A549 (cell line): Measurements from ENCODE around the gene GP1BA. TPM values are rescaled to one million over a fixed set of nuclear protein-coding genes. Genes with fewer than 3 reads are reported as not detected.

Source experiments
- ATAC-seq, 2 experiments: fragments of 200-7000 bp in 1 of 2; fragments of >200 bp in 1 of 2; cut with Nextera tagmentation in 1 of 2; cut with Tn5 transposase in 1 of 2; 3 replicates each; pipeline versions ENCODE4 v1.8.0 to v1.9.1; 2018 to 2020; ENCODE audit warnings: mild to moderate bottlenecking in 1 of 2, moderate library complexity in 1 of 2
- CTCF ChIA-PET: fragments of 300-600 bp; sonication (Branson Sonifier 250); formaldehyde crosslinking; extraction: SDS; loops from one replicate; lab custom pipeline; 2021; ENCODE audit warnings: antibody characterized with exemption, inconsistent platforms; lab: Yijun Ruan, JAX
- POLR2A ChIA-PET: fragments of 350-600 bp; formaldehyde crosslinking; extraction: SDS; loops from one replicate; lab custom pipeline; 2021; ENCODE audit warnings: antibody characterized with exemption, inconsistent platforms; lab: Yijun Ruan, JAX
- DNase-seq, 2 experiments: peaks; one replicate each; pipeline versions ENCODE4 v3.0.0 to v3.0.0-alpha.2; 2011 to 2016; ENCODE audit warnings: low read depth in 1 of 2, low spot score in 1 of 2
- FAIRE-seq: peaks from 2 replicates; lab custom pipeline; 2011; peaks lifted over from hg19 to GRCh38; lab: Jason Lieb, UNC
- H3K27ac ChIP-seq, 2 experiments: fragments of >200 bp; sonication (Bioruptor Twin); formaldehyde crosslinking; 3 replicates each; pipeline ENCODE4 v1.5.1; 2016 to 2017
- H3K4me1 ChIP-seq: fragments of >200 bp; sonication (Bioruptor Twin); formaldehyde crosslinking; 3 replicates; pipeline ENCODE4 v1.6.1; 2016
- H3K4me2 ChIP-seq: fragments of >200 bp; sonication (Bioruptor Twin); formaldehyde crosslinking; 3 replicates; pipeline ENCODE4 v1.6.1; 2016
- H3K4me3 ChIP-seq: fragments of >200 bp; sonication (Bioruptor Twin); formaldehyde crosslinking; 3 replicates; pipeline ENCODE4 v1.5.1; 2016
- H3K9me3 ChIP-seq: fragments of >200 bp; sonication (Bioruptor Twin); formaldehyde crosslinking; 3 replicates; pipeline ENCODE4 v1.6.1; 2016
- CBX8 ChIP-seq: fragments of 200-600 bp; sonication (generic); IDR thresholded peaks from 2 replicates; pipeline ENCODE4 v1.6.1; 2016
- EHF ChIP-seq: fragments of 250-450 bp; sonication (Bioruptor Pico); IDR thresholded peaks from 2 replicates; pipeline ENCODE4 v1.5.0; 2020; ENCODE audit warnings: mild to moderate bottlenecking
- EHMT2 ChIP-seq: fragments of 200-600 bp; sonication (generic); IDR thresholded peaks from 2 replicates; pipeline ENCODE4 v1.6.1; 2016; ENCODE audit warnings: antibody characterized with exemption, low read depth, mild to moderate bottlenecking, moderate library complexity
- ESRRA ChIP-seq: fragments of 150-350 bp; IDR thresholded peaks from 2 replicates; pipeline ENCODE4 v1.6.1; 2014; ENCODE audit warnings: mild to moderate bottlenecking, low read length, borderline replicate concordance
- HES2 ChIP-seq: fragments of >200 bp; sonication (Bioruptor Twin); formaldehyde crosslinking; IDR thresholded peaks from 2 replicates; pipeline ENCODE4 v1.6.1; 2016
- HOXB5 ChIP-seq: fragments of 250-450 bp; sonication (Bioruptor Pico); IDR thresholded peaks from 2 replicates; pipeline ENCODE4 v1.5.0; 2020; ENCODE audit warnings: mild to moderate bottlenecking, moderate library complexity
- JUNB ChIP-seq: fragments of >200 bp; sonication (Bioruptor Twin); formaldehyde crosslinking; IDR thresholded peaks from 2 replicates; pipeline ENCODE4 v1.6.1; 2016
- MAFK ChIP-seq: fragments of 450-650 bp; IDR thresholded peaks from 2 replicates; pipeline ENCODE4 v1.6.1; 2014; ENCODE audit not compliant: partially characterized antibody
- MYC ChIP-seq: IDR thresholded peaks from 2 replicates; pipeline ENCODE4 v1.6.1; 2012; ENCODE audit warnings: mild to moderate bottlenecking, inconsistent platforms, low read length, improper control_type of control experiment, borderline replicate concordance
- NPAS2 ChIP-seq: fragments of 250-450 bp; sonication (Bioruptor Pico); IDR thresholded peaks from 2 replicates; pipeline ENCODE4 v1.8.0; 2022; ENCODE audit warnings: mild to moderate bottlenecking, moderate library complexity, borderline replicate concordance
- POLR2A ChIP-seq: IDR thresholded peaks from 2 replicates; pipeline ENCODE4 v1.6.1; 2012; ENCODE audit warnings: mild to moderate bottlenecking, low read length
- RARB ChIP-seq: fragments of 250-450 bp; sonication (Bioruptor Pico); IDR thresholded peaks from 2 replicates; pipeline ENCODE4 v1.8.0; 2021; ENCODE audit warnings: mild to moderate bottlenecking, moderate library complexity
- USF2 ChIP-seq: fragments of 450-650 bp; IDR thresholded peaks from 2 replicates; pipeline ENCODE4 v1.6.1; 2014; ENCODE audit warnings: antibody characterized with exemption
- ZC3H11A ChIP-seq: fragments of 450-650 bp; IDR thresholded peaks from 2 replicates; pipeline ENCODE4 v1.6.1; 2014; ENCODE audit warnings: antibody characterized with exemption, mild to moderate bottlenecking
- ZFP36 ChIP-seq: fragments of 450-650 bp; IDR thresholded peaks from 2 replicates; pipeline ENCODE4 v1.6.1; 2014; ENCODE audit warnings: borderline replicate concordance; ENCODE audit not compliant: partially characterized antibody
- ZNF302 ChIP-seq: fragments of 250-450 bp; sonication (Bioruptor Pico); IDR thresholded peaks from 2 replicates; pipeline ENCODE4 v1.9.0; 2021; ENCODE audit warnings: inconsistent platforms, mild to moderate bottlenecking, moderate library complexity
- WGBS: methylation state at CpG from one replicate; pipeline ENCODE4 v1.1.6; 2017; ENCODE audit errors: missing lambda C conversion rate; 5-methylcytosine and 5-hydroxymethylcytosine counted together
- polyA plus RNA-seq, 4 experiments: library from polyadenylated mRNA; depleted of rRNA in 3 of 4; stranded (reverse); fragments of >200 nt; fragmentation: RNase III in 1 of 4; extraction: RNeasy Plus Mini Kit Qiagen cat#74134 plus additional on column Dnase treatment in 1 of 4; gene quantifications; 2 replicates in 3 of 4; 3 replicates in 1 of 4; pipeline ENCODE4 v1.2.3, GENCODE V29; 2011 to 2017
- TF ChIP-seq, protein P1 (sequence below): fragments of 150-350 bp; IDR thresholded peaks from 2 replicates; pipeline ENCODE4 v1.6.1; 2014; ENCODE audit warnings: low read depth, mild to moderate bottlenecking, low read length

Gene GP1BA
- polyA plus RNA-seq, 2 of the 4 experiments (the other 2 are of a cell fraction) = not detected

DNA sequence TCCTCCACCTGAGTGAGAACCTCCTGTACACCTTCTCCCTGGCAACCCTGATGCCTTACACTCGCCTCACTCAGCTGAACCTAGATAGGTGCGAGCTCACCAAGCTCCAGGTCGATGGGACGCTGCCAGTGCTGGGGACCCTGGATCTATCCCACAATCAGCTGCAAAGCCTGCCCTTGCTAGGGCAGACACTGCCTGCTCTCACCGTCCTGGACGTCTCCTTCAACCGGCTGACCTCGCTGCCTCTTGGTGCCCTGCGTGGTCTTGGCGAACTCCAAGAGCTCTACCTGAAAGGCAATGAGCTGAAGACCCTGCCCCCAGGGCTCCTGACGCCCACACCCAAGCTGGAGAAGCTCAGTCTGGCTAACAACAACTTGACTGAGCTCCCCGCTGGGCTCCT is 679 bp downstream of the GP1BA start:
- no peak overlapping the region for H3K4me3 ChIP-seq
- no peaks in the 10 kb centered on the region for H3K4me1 ChIP-seq
- ATAC-seq (peak in 1 of 2 experiments; percentile 7; a peak in 1 of 6 replicates), FAIRE-seq (no peak), DNase-seq (no peak)
- H3K9me3 ChIP-seq = no peaks in the 10 kb centered on the region
- H3K4me2 ChIP-seq = no peak overlapping the region
- POLR2A ChIA-PET = interaction anchor here (0.9 kb wide), 1 partner anchor 35 kb away, joined by 3 read pairs; the partner anchor contains the start of gene SPAG7
- TF ChIP-seq ZC3H11A = no peak
- TF ChIP-seq, all 56 proteins: peak for 0
- no peak overlapping the region for H3K27ac ChIP-seq
- WGBS = 95% methylated on average over 12 of the region's 12 CpGs
- CTCF ChIA-PET = interaction anchor here (0.8 to 2.0 kb wide), 4 partner anchors 9 to 129 kb away, joined by 3 to 7 read pairs (median 3); no protein-coding TSS in a partner anchor

DNA sequence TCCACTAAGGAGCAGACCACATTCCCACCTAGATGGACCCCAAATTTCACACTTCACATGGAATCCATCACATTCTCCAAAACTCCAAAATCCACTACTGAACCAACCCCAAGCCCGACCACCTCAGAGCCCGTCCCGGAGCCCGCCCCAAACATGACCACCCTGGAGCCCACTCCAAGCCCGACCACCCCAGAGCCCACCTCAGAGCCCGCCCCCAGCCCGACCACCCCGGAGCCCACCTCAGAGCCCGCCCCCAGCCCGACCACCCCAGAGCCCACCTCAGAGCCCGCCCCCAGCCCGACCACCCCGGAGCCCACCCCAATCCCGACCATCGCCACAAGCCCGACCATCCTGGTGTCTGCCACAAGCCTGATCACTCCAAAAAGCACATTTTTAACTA is 1.6 kb downstream of the GP1BA start:
- ChIA-PET CTCF (interaction anchor here (0.6 to 2.0 kb wide), 5 partner anchors 9 to 1002 kb away, joined by 3 to 7 read pairs (median 3); no protein-coding TSS in a partner anchor), POLR2A (no interaction called here)
- ATAC-seq = no peak
- Histone ChIP-seq H3K4me3 (no peak overlapping the region), H3K4me2 (no peak overlapping the region), H3K4me1 (peaks cover 6% of the 10 kb centered on the region), H3K9me3 (no peaks in the 10 kb centered on the region), H3K27ac (no peak overlapping the region)
- TF ChIP-seq EHF (CRISPR knock-in tag) (no peak), HES2 (no peak), HOXB5 (CRISPR knock-in tag) (no peak), ZFP36 (no peak), MYC (no peak), RARB (CRISPR knock-in tag) (no peak), NPAS2 (CRISPR knock-in tag) (no peak), ESRRA (no peak), ZC3H11A (no peak), MAFK (no peak), ZNF302 (no peak), EHMT2 (no peak), CBX8 (no peak), JUNB (no peak)
- TF ChIP-seq, protein P1, sequence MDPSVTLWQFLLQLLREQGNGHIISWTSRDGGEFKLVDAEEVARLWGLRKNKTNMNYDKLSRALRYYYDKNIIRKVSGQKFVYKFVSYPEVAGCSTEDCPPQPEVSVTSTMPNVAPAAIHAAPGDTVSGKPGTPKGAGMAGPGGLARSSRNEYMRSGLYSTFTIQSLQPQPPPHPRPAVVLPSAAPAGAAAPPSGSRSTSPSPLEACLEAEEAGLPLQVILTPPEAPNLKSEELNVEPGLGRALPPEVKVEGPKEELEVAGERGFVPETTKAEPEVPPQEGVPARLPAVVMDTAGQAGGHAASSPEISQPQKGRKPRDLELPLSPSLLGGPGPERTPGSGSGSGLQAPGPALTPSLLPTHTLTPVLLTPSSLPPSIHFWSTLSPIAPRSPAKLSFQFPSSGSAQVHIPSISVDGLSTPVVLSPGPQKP = no peak
- FAIRE-seq = no peak
- WGBS = 93% methylated on average over 8 of the region's 16 CpGs
- no peak for DNase-seq

DNA sequence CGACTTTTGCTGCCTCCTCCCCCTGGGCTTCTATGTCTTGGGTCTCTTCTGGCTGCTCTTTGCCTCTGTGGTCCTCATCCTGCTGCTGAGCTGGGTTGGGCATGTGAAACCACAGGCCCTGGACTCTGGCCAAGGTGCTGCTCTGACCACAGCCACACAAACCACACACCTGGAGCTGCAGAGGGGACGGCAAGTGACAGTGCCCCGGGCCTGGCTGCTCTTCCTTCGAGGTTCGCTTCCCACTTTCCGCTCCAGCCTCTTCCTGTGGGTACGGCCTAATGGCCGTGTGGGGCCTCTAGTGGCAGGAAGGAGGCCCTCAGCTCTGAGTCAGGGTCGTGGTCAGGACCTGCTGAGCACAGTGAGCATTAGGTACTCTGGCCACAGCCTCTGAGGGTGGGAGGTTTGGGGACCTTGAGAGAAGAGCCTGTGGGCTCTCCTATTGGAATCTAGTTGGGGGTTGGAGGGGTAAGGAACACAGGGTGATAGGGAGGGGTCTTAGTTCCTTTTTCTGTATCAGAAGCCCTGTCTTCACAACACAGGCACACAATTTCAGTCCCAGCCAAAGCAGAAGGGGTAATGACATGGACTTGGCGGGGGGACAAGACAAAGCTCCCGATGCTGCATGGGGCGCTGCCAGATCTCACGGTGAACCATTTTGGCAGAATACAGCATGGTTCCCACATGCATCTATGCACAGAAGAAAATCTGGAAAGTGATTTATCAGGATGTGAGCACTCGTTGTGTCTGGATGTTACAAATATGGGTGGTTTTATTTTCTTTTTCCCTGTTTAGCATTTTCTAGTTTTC is 2.3 kb downstream of the GP1BA start:
- peak in 1 of 2 experiments; percentile 57; a peak in 4 of 6 replicates for ATAC-seq
- no peak overlapping the region for H3K27ac ChIP-seq
- FAIRE-seq = no peak
- H3K4me3 ChIP-seq = no peak overlapping the region
- DNase-seq = no peak
- CTCF ChIA-PET = interaction anchor here (0.6 to 1.3 kb wide), 4 partner anchors 25 to 1003 kb away, joined by 3 to 4 read pairs (median 3); no protein-coding TSS in a partner anchor
- no peak overlapping the region for H3K4me2 ChIP-seq
- peaks cover 10% of the 10 kb centered on the region for H3K4me1 ChIP-seq
- H3K9me3 ChIP-seq = no peaks in the 10 kb centered on the region
- peak; percentile 10; the same call in 1 of the 2 replicates for TF ChIP-seq POLR2A
- TF ChIP-seq USF2 = no peak
- WGBS = 79% methylated on average over 14 of the region's 14 CpGs
- POLR2A ChIA-PET = no interaction called here
